ENCODE results near the gene GDI1. TPM values are rescaled to one million over a fixed set of nuclear protein-coding genes. Genes with fewer than 3 reads are reported as not detected.

The GDI1 gene
- total RNA-seq, 1 experiment from 2014 or later = 52.7 TPM

DNA sequence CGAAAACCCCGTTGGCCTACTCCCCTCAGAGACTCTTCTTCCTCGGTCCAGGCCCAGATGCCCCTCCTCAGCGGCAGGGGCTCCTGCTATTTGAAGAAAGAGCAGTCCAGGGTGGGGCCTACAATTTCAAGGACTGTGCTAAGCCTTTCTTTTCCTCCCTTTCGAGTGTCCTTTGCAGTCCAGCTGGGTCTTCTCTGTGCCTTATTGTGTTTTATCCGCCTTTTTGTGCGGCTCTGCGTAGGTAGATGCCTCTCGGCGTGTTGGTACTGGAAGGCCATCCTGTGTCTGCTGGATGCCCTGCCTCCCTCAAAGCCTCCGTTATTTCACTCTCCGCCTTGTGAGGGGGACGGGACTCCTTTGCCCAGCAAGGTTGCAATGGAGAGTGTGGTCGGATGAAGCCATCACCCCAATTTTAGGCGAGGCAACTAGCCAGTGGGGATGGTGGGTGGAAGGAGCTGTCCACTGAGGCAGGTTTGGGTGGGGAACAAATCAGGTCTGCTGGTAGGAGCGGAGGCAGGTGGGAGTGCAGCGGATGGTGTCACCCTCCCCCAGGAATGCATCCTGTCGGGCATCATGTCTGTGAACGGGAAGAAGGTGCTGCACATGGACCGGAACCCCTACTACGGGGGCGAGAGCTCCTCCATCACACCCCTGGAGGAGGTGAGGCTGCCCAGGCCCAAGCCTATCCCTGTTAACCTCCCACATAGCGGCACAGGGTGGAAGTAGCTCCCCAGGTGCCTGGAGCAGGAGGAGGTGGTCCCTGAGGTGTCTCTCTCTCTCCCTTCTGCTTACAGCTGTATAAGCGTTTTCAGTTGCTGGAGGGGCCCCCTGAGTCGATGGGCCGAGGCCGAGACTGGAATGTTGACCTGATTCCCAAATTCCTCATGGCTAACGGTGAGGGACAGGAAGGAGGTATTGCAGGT is 1.3 kb downstream of the GDI1 start:
- Histone ChIP-seq H3K36me3 (ENCODE audit: insufficient read depth, low read length) (no peaks in the 10 kb centered on the region), H3K9me2 (replicated peaks; ENCODE audit: insufficient read depth, low read length) (no peaks in the 10 kb centered on the region), H3K27ac (ENCODE audit: low read length) (peak overlapping the region; percentile 19; the same call in 1 of the 2 replicates), H3K9ac (ENCODE audit: low read length) (peak overlapping the region; percentile 85), H3K27me3 (ENCODE audit: low read length) (no peaks in the 10 kb centered on the region), H2AFZ (ENCODE audit: low read length) (no peak overlapping the region), H4K20me1 (ENCODE audit: insufficient read depth, low read depth, low read length) (peaks cover 7% of the 10 kb centered on the region; the same call in 1 of the 2 replicates), H3K79me2 (ENCODE audit: low read length) (peaks cover 21% of the 10 kb centered on the region), H3K4me2 (ENCODE audit: low read depth, low read length, poor library complexity, severe bottlenecking) (peak overlapping the region; percentile 75), H3K4me1 (ENCODE audit: low read length) (peaks cover 12% of the 10 kb centered on the region), H3K4me3 (ENCODE audit: low read length) (peak overlapping the region; percentile 71), H3K9me3 (ENCODE audit: low read length) (no peaks in the 10 kb centered on the region)
- DNase-seq = no peak

DNA sequence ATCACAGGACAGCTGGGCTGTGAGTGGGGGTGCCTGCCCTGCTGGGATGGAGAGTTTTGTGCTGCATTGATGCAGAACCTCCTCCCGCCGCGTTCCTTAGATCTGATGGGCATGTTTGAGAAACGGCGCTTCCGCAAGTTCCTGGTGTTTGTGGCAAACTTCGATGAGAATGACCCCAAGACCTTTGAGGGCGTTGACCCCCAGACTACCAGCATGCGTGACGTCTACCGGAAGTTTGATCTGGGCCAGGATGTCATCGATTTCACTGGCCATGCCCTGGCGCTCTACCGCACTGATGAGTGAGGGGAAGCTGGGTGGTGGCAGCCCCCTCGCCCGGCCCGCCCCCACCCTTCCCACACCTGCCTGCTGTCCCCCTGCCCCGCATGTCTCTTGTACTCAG is 2.9 kb downstream of the GDI1 start:
- Histone ChIP-seq H3K79me2 (ENCODE audit: low read length) (peaks cover 26% of the 10 kb centered on the region), H3K4me3 (ENCODE audit: low read length) (no peak overlapping the region), H3K36me3 (ENCODE audit: insufficient read depth, low read length) (no peaks in the 10 kb centered on the region), H3K9me3 (ENCODE audit: low read length) (no peaks in the 10 kb centered on the region), H3K9ac (ENCODE audit: low read length) (no peak overlapping the region), H3K27ac (ENCODE audit: low read length) (no peak overlapping the region), H3K27me3 (ENCODE audit: low read length) (no peaks in the 10 kb centered on the region), H3K4me2 (ENCODE audit: low read depth, low read length, poor library complexity, severe bottlenecking) (no peak overlapping the region), H3K9me2 (replicated peaks; ENCODE audit: insufficient read depth, low read length) (no peaks in the 10 kb centered on the region), H4K20me1 (ENCODE audit: insufficient read depth, low read depth, low read length) (peaks cover 7% of the 10 kb centered on the region; the same call in 1 of the 2 replicates), H2AFZ (ENCODE audit: low read length) (no peak overlapping the region), H3K4me1 (ENCODE audit: low read length) (peaks cover 20% of the 10 kb centered on the region)
- DNase-seq = no peak

DNA sequence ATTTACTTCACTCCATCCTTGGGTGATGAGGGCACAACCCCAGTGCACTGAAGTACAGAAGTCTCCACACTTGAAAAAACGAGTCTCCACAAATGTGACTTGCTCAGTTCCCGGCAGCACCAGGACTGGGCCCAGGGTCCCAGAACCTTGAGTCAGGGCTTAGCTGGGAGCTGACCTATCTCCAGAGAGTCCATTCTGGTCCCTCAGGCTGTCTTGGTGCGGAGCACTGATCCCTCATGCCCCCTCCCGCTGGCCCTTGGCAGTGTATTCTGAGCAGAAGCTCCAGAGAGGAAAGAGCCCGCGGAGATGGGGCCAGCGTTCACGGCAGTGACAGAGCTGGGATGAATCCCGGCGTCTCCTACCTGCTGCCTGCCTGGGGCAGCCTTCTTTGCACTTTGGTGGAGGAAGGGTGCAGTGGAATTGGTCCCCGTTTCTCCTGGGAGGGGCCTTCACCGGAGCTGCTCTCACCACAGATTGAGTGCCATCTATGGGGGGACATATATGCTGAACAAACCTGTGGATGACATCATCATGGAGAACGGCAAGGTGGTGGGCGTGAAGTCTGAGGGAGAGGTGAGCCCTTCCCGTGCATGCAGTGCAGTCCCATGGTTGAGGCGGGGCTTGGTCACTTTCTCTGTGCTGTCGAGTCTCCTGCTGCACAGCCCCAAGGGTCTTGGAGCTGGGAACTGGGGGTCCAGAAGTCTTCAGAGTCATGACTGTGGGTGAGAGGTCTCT is 3.8 kb downstream of the GDI1 start:
- no peaks in the 10 kb centered on the region for H3K27me3 ChIP-seq (ENCODE audit: low read length)
- H3K4me1 ChIP-seq (ENCODE audit: low read length) = peaks cover 25% of the 10 kb centered on the region
- H3K9me2 ChIP-seq (replicated peaks; ENCODE audit: insufficient read depth, low read length) = no peaks in the 10 kb centered on the region
- H3K4me3 ChIP-seq (ENCODE audit: low read length) = no peak overlapping the region
- no peak overlapping the region for H2AFZ ChIP-seq (ENCODE audit: low read length)
- no peak overlapping the region for H3K4me2 ChIP-seq (ENCODE audit: low read depth, low read length, poor library complexity, severe bottlenecking)
- peaks cover 7% of the 10 kb centered on the region; the same call in 1 of the 2 replicates for H4K20me1 ChIP-seq (ENCODE audit: insufficient read depth, low read depth, low read length)
- H3K9ac ChIP-seq (ENCODE audit: low read length) = no peak overlapping the region
- H3K36me3 ChIP-seq (ENCODE audit: insufficient read depth, low read length) = no peaks in the 10 kb centered on the region
- no peak for DNase-seq
- H3K79me2 ChIP-seq (ENCODE audit: low read length) = peaks cover 31% of the 10 kb centered on the region
- no peak overlapping the region for H3K27ac ChIP-seq (ENCODE audit: low read length)
- no peaks in the 10 kb centered on the region for H3K9me3 ChIP-seq (ENCODE audit: low read length)

DNA sequence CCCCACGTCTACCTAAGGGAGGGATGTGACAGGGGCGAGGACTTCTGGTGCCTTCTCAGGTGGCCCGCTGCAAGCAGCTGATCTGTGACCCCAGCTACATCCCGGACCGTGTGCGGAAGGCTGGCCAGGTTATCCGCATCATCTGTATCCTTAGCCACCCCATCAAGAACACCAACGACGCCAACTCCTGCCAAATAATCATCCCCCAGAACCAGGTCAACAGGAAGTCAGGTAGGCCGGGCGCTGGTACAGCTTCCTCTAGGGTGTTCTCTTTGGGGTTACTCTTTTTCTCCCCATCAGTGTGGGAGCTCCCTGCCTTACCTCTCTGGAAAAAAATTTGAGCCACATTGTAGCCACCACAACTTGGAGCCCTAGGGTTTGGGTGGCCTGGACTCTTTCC is 4.6 kb downstream of the GDI1 start:
- Histone ChIP-seq H3K4me2 (ENCODE audit: low read depth, low read length, poor library complexity, severe bottlenecking) (no peak overlapping the region), H3K27ac (ENCODE audit: low read length) (no peak overlapping the region), H3K4me1 (ENCODE audit: low read length) (peaks cover 22% of the 10 kb centered on the region), H3K79me2 (ENCODE audit: low read length) (peaks cover 31% of the 10 kb centered on the region), H3K27me3 (ENCODE audit: low read length) (no peaks in the 10 kb centered on the region), H2AFZ (ENCODE audit: low read length) (no peak overlapping the region), H4K20me1 (ENCODE audit: insufficient read depth, low read depth, low read length) (peaks cover 7% of the 10 kb centered on the region; the same call in 1 of the 2 replicates), H3K4me3 (ENCODE audit: low read length) (no peak overlapping the region), H3K36me3 (ENCODE audit: insufficient read depth, low read length) (no peaks in the 10 kb centered on the region), H3K9ac (ENCODE audit: low read length) (no peak overlapping the region), H3K9me2 (replicated peaks; ENCODE audit: insufficient read depth, low read length) (no peaks in the 10 kb centered on the region), H3K9me3 (ENCODE audit: low read length) (no peaks in the 10 kb centered on the region)
- no peak for DNase-seq

DNA sequence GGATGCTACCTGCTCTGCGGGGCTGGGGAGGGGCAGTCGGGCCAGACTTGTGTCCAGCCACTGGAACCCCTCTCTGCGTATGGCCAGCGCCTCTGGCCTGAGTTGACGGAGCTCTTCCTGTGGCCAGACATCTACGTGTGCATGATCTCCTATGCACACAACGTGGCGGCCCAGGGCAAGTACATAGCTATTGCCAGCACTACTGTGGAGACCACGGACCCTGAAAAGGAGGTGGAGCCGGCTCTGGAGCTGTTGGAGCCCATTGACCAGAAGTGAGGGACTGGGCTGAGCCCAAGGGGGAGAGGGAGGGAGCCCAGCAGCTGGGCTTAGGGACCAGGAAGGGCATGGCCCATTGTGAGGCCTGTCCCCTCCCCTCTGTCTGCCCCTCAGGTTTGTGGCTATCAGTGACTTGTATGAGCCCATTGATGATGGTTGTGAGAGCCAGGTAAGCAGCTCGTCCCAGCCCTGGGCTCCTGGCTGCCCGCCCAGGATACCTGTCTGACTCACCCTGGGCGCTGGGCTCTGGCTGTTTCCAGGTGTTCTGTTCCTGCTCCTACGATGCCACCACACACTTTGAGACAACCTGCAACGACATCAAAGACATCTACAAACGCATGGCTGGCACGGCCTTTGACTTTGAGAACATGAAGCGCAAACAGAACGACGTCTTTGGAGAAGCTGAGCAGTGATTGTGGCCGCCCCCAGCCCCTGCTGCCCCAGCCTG is 5.2 kb downstream of the GDI1 start:
- no peaks in the 10 kb centered on the region for H3K36me3 ChIP-seq (ENCODE audit: insufficient read depth, low read length)
- no peak overlapping the region for H3K4me3 ChIP-seq (ENCODE audit: low read length)
- no peak overlapping the region for H2AFZ ChIP-seq (ENCODE audit: low read length)
- H4K20me1 ChIP-seq (ENCODE audit: insufficient read depth, low read depth, low read length) = peaks cover 7% of the 10 kb centered on the region; the same call in 1 of the 2 replicates
- no peak overlapping the region for H3K4me2 ChIP-seq (ENCODE audit: low read depth, low read length, poor library complexity, severe bottlenecking)
- H3K9me2 ChIP-seq (replicated peaks; ENCODE audit: insufficient read depth, low read length) = no peaks in the 10 kb centered on the region
- H3K79me2 ChIP-seq (ENCODE audit: low read length) = peaks cover 30% of the 10 kb centered on the region
- H3K27me3 ChIP-seq (ENCODE audit: low read length) = no peaks in the 10 kb centered on the region
- no peak overlapping the region for H3K9ac ChIP-seq (ENCODE audit: low read length)
- peaks cover 22% of the 10 kb centered on the region for H3K4me1 ChIP-seq (ENCODE audit: low read length)
- DNase-seq = no peak
- no peak overlapping the region for H3K27ac ChIP-seq (ENCODE audit: low read length)
- H3K9me3 ChIP-seq (ENCODE audit: low read length) = no peaks in the 10 kb centered on the region

DNA sequence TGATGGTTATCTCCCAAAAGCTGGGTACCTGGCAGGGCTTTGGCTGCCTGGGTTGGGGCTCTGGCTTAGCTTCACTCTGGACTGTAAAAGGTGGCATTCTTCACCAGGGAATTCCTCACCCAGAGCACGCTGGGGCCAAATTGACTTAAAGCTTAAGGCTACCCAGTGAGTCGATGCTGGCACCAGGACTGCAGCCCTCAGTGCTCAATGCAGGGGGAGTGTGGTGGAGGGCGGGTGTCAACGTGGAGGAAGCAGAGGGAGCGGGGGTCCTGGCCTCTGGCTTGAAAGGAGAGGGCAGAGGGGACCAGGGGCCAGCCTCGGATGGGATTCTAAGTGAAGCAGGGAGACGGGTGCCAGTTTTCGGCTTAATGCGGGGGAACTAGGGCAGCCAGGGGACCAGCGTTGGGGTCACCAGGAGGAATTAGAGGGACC is 6.5 kb downstream of the GDI1 start:
- H2AFZ ChIP-seq (ENCODE audit: low read length) = no peak overlapping the region
- H3K4me1 ChIP-seq (ENCODE audit: low read length) = peaks cover 16% of the 10 kb centered on the region
- H3K27ac ChIP-seq (ENCODE audit: low read length) = no peak overlapping the region; the same call in 1 of the 2 replicates
- H4K20me1 ChIP-seq (ENCODE audit: insufficient read depth, low read depth, low read length) = peaks cover 6% of the 10 kb centered on the region; the same call in 1 of the 2 replicates
- no peaks in the 10 kb centered on the region for H3K36me3 ChIP-seq (ENCODE audit: insufficient read depth, low read length)
- no peaks in the 10 kb centered on the region for H3K9me2 ChIP-seq (replicated peaks; ENCODE audit: insufficient read depth, low read length)
- peaks cover 17% of the 10 kb centered on the region for H3K79me2 ChIP-seq (ENCODE audit: low read length)
- peak overlapping the region; percentile 66 for H3K4me2 ChIP-seq (ENCODE audit: low read depth, low read length, poor library complexity, severe bottlenecking)
- H3K9me3 ChIP-seq (ENCODE audit: low read length) = no peaks in the 10 kb centered on the region
- peak; percentile 55 for DNase-seq
- H3K27me3 ChIP-seq (ENCODE audit: low read length) = no peaks in the 10 kb centered on the region
- H3K9ac ChIP-seq (ENCODE audit: low read length) = peak overlapping the region; percentile 50
- peak overlapping the region; percentile 55; the same call in 1 of the 2 replicates for H3K4me3 ChIP-seq (ENCODE audit: low read length)

DNA sequence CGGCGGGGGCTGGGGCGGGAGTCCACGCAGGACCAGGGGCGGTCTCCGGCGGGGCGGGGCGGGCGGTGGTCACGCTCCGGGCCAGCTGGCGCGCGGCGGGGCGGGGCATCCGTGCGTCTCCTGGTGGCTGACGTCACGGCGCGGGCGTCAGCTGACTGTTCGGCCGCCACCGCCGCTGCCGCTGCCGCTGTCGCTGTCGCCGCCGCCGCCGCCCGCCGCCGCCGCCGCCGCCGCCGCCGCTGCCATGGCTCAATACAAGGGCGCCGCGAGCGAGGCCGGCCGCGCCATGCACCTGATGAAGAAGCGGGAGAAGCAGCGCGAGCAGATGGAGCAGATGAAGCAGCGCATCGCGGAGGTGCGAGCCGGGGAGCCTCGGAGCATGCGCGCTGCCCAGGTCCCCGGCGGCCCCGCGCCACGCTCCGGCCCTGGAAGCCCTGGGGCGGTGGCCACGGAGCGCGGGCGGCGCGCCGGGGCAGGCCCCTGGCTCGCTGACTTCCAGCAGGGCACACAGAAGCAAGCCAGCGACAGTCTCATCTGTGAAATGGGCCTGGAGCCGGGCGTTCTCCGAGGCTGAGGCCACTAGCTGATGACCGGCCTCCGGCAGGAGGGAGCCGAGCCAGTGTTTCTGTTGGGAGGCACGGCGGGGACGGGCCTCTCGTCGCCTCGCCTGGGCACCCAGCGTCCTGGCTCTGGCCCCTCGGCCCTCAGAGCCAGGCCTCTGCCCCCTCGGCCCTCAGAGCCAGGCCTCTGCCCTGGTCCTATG is 7.2 kb downstream of the GDI1 start, which contains the start of gene FAM50A:
FAM50A (plus strand) TSS at position 150 of the 763 bp plus-strand sequence; CDS start at position 245, 95 bp downstream.
- H3K4me3 ChIP-seq (ENCODE audit: low read length) = peak within 1 kb of the TSS; percentile 75
- no peak within 1 kb of the TSS; the same call in 1 of the 2 replicates for H3K27ac ChIP-seq (ENCODE audit: low read length)
- peaks cover 13% of the 10 kb centered on the region for H3K4me1 ChIP-seq (ENCODE audit: low read length)
- no peaks in the 10 kb centered on the region for H3K9me3 ChIP-seq (ENCODE audit: low read length)
- no peaks in the 10 kb centered on the region for H3K27me3 ChIP-seq (ENCODE audit: low read length)
- no peak within 1 kb of the TSS for H2AFZ ChIP-seq (ENCODE audit: low read length)
- H3K79me2 ChIP-seq (ENCODE audit: low read length) = peaks cover 11% of the 10 kb centered on the region
- DNase-seq = peak; percentile 84
- no peaks in the 10 kb centered on the region for H4K20me1 ChIP-seq (ENCODE audit: insufficient read depth, low read depth, low read length)
- peak within 1 kb of the TSS; percentile 88 for H3K9ac ChIP-seq (ENCODE audit: low read length)
- no peaks in the 10 kb centered on the region for H3K9me2 ChIP-seq (replicated peaks; ENCODE audit: insufficient read depth, low read length)
- H3K36me3 ChIP-seq (ENCODE audit: insufficient read depth, low read length) = no peaks in the 10 kb centered on the region
- H3K4me2 ChIP-seq (ENCODE audit: low read depth, low read length, poor library complexity, severe bottlenecking) = peak within 1 kb of the TSS; percentile 78

Data from Karpas-422 (cell line).